ENCODE results near the gene UTP11.

Gene UTP11

DNA sequence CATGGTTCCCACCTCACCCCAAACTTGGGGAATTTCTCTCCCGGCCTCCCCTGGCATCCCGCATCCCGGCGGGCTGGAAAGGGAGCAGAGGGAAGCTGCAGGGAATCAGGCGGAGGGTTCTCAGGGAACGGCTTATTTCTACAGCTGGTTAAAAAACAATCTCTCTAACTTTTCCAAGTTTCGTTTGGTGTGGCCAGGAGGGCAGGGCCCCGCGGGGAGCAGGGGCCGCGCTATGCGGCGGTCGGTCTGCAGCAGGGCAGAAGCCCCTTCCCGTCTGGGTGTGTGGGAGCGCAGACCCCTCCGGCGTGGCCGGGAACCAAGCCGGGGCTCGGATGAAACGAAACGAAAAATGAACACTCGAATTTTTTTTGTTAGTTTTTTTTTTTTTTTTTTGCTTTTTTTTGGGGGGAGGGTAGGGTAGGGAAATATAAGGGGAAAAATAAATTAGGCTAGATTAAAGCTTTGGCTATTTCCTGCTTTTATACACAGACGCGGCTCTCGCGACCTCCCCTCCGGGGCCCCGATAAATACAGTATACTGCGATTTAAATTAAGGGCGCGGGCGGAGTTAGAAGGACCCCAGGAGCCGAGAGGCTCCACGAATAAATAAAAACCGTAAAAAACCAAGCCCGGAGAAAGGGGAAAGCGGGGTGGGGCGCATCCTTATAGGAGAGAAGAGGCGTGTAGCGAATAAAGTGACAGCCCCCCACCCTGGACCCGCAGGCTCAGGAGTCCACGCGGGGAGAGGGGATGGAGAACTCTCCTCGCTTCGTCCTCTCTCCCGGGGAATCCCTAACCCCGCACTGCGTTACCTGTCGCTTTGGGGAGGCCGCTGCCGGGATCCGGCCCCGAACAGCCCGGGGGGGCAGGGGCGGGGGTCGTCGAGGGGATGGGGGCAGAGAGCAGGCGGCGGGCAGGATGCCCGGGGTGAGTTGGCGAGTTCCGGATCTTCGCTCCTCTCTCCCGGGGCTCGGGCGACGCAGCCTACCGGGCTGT lies 32.0 kb downstream of the UTP11 start:
- DNase-seq (ENCODE audit: insufficient read length, low spot score) (no peak), FAIRE-seq (no peak)

DNA sequence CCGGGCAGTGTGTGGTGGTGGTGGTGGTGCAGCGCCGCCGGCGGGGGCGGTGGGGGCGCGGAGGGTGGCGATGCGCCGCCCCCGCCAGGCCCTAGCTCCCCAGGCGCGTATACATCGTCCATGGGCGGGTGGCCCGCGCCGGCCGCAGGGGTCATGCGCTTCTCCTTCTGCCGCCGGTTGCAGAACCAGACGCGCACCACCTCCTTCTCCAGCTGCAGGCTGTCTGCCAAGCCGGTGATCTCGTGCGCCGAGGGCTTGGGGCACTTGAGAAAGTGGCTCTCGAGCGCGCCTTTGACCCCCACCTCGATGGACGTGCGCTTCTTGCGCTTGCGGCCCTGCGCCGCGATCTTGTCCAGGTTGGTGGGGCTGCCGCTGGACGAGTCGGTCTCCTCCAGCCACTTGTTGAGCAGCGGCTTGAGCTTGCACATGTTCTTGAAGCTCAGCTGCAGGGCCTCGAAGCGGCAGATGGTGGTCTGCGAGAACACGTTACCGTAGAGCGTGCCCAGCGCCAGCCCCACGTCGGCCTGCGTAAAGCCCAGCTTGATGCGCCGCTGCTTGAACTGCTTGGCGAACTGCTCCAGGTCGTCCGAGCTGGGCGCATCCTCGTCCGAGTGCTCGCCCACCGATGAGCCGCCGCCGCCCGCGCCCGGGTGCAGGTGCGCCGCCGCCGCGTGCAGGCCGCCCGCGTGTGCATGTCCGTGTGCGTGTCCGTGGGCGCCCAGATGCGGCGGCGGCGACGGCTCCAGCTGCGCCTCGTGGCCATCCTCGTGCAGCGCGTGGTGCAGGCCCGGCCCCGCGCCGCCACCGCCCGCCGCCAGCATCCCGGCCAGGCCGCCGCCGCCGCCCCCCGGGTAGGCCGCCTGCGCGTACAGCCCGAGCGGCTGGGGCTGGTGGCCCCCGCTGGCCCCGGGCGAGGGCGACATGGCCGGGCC lies 33.1 kb downstream of the UTP11 start:
- FAIRE-seq (no peak), DNase-seq (ENCODE audit: insufficient read length, low spot score) (no peak)

DNA sequence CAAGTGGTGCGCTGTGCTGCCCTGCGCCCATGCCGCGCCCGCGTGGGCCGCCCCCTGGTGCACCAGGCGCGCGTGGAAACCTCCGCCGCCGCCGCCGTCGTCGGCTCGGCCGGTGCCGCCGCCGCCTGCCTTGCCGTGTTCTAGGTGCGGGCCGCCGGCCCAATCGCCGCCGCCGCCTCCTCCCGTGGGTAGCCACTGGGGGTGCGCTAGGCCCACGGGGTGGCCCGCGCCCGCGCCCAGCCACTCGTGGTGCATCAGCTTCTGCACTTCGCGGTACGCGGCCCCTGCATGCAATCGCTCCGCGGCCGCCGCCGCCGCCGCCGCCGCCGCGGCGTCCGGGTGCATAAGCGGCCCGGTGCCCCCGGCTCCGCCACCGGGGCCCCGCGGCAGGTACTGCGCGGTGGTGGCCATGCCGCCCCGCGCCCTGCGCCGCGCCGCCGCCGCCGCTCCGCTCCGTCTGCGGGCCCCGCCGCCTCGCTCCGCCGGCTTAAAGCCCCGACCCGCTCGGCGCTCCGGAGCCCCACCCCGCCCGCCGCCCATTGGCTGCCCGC lies 33.9 kb downstream of the UTP11 start, which contains the start of gene POU3F1:
Gene POU3F1, minus strand, starts transcription at position 461 of the 551 bp plus-strand sequence. Its CDS starts 50 bp downstream, at position 411.
- DNase-seq (ENCODE audit: insufficient read length, low spot score) (no peak), FAIRE-seq (no peak)

DNA sequence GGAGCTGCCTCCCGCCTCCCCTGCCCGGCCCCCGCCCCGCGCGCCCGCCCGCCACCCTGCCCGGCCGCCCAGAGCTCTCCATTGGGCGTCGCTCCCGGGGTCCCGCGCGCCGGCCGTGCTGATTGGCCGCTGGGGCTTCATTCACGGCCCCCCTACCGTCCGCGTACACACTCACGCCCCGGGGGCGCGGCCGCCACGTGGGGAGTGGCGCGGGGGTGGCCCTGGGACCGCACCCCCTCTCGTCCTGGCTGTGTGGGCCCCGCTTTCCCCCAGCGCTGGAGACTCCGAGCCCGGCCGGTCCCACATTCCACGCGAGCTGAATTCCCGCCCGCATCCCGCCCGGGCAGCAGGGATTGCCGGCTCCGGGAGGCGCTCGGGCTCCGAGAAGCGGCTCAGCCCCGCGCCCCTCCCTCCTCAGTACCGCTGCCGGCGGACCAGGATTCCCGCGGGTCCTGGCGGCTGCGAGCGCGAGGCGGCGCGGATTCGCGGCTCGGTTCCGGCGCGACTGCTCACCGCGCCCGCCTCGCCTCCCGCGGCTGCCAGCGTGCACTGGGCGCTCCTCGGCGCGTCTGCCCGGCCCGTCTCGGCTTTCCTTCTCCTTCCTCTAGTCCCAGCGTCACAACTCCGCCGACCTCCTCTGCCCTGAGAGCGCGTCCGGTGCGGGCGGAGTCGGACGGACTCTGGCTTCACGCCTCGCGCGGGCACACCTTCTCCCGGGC lies 34.5 kb downstream of the UTP11 start:
- peak; percentile 79 for DNase-seq (ENCODE audit: insufficient read length, low spot score)
- FAIRE-seq: peak; percentile 59

DNA sequence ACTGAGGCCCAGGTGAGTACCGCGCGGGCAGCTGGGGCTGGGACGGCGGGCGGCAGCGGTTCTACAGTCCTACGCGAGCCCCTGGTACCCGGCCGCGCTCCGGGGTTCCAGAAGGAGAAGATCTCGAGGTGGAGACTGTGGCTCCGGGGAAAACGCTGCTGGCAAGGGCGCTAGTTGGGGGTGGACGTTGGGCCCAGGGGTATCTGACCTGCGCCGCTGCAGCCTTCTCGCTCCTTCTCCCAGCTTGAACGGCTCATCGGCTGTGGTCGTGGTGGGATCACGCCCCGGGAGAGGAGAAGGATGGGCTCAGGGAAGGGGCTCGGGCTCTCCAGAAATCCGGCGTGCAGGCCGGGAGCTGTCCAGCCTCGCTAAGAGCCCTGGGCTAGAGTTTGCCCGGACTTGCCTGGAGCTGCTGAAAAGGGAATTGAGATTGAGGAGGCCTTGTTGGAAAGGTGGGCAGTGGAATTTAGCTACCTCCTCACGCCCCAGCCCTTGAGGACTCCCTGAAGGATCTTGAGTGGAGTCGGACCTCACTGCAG lies 35.1 kb downstream of the UTP11 start:
- DNase-seq (ENCODE audit: insufficient read length, low spot score) (no peak), FAIRE-seq (no peak)

DNA sequence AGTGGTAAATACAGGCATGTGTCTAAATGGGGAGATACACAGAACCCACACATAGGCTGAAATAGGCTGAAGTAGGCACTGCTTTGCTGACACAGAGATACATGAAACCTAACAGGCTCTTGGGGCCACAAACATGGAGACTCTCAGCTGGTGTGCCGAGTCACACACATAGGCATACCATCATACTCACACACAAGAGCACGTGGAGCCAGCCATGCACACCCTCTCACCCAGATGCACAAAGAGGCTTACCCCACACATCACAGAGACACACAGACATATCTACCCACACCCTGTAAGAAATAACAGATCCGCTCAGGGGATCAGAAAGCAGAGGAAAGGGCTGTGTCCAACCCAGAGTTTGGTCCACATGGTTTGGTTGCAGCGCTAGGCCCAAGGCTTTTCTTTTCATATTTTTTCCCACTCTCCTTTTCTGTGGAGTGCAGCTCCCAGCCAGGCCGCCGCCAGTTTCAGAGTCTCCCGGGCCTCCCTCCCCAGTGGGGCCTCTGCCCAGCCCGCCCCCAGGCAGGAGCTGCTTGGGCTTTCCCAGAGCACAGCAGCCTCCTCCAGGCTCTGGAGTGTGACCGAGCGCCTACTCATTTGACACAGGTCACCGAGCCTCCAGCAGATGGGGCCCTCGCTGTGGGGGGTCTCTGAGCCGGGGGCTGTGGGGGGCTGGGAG lies 38.0 kb downstream of the UTP11 start:
- DNase-seq (ENCODE audit: insufficient read length, low spot score) (no peak), FAIRE-seq (no peak)

DNA sequence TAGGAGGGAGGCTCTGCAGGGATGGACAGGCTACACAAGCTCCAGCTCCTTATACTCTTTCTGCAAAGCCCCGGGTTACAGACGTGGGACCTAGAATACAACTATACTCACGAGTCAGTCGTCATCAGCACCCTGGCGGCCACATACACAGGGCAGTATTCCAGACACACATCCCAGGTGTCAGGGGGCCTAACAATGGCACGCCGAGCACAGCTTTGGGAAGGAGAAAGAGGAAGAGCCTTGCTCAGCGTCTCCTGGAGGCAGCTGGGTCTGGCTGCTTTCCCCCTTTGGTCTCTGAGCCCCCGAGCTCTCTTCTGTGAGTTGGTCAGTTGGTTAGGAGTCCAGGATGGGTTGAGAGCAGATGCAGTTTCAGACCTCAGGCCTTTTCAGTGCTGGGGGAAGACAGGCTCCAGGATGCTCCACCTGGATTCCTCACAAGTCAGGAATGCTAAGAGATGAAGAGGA lies 38.6 kb downstream of the UTP11 start:
- FAIRE-seq (no peak), DNase-seq (ENCODE audit: insufficient read length, low spot score) (no peak)

DNA sequence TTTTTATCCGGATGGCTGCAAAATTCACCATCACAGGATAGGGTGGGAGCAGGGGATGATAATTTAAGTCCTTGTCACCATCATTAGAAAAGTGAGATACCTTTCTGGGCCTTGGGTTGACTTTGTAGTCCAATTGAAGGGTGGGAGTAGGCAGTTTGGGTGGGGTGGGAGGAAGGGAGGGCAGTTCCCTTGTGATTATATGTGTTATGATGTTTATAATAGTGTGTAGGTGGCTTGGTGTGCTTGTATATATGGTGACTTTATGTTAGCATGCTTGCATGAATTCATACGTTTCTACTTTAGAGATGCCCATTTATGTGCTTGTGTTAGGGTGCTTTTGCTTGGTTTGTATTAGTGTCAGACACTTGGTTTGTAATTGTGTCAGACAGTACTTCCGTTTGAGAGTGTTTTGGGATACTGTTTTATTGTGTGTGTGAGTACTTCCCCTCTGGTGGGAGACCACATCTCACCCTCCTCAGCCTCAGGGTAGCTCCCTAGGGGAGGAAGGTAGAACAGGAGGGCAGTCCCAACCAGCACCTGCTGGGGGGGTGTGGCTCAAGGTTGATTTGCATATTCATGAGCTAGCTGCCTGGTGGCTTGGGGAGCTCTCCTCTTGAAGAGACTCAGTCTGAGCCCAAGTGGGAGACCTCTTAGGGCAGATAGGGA lies 40.3 kb downstream of the UTP11 start:
- no peak for DNase-seq (ENCODE audit: insufficient read length, low spot score)
- no peak for FAIRE-seq

DNA sequence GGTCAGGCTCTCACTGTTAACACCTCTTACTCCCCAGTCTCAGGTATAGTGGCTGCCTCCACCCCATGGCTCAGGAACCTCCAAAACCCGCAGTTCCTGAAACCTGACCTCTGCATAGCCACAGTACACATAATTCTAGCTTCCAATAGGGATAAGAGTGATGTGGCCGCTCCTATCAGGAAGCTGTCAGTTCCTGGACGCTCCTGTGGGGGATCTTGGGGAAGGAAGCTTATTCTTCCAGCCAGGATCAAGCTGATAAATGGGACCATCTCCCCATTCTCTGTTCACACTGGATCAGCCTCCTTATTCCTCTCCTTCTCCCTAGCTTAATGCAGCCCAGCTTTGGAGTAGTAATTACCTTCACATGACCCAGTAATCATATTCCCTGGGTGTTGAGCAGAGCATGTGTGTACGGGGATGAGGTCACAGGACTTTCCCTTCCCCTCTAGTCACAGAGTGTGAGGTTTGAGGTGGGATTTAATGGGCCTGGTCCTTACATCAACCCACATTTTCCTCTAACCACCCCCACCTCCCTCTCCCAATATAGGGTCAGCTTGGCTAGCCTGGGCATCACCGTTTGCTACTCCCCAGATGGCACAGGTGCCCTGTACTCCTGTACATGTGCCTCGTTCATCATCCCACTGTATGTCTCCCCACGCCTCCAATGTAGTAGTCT lies 41.0 kb downstream of the UTP11 start:
- FAIRE-seq: no peak
- no peak for DNase-seq (ENCODE audit: insufficient read length, low spot score)

DNA sequence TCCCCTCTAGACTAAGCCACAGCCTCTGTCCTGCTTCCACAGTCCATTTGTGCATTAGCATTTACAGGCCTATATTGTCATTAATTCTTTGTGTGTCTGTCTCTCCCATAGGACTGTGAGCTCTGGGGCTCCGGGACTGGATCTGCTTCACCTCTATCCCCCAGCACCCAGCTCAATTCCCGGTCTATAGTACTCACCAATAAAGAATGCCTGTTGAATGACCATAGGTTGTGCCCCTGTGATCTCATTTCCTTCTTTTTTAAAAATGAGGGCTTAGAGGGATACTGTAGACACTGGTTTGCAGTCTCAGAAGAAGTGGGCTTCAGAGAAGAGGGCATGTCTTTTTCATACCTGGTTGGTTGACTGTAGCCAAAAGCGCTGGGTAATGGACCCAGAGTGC lies 42.9 kb downstream of the UTP11 start:
- no peak for DNase-seq (ENCODE audit: insufficient read length, low spot score)
- FAIRE-seq: no peak

DNA sequence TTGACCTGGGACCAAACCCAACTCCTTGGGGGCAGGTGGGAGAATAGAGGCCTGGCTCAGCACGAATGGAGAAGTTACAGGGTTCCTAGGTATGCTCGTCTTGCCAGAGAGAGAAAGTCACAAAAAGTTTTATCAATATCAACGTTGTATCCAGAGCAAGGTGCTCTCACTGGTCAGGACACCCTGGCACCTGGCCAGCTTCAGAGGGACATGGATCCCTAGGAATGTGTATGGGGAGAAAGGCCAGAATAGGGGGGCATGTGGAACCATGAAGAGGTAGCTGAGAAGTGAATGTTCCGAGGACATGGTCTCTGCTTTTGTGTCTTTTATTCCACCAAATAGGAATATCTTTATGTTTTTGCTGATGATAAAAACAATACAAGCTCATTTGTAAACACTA lies 43.4 kb downstream of the UTP11 start:
- no peak for DNase-seq (ENCODE audit: insufficient read length, low spot score)
- no peak for FAIRE-seq

DNA sequence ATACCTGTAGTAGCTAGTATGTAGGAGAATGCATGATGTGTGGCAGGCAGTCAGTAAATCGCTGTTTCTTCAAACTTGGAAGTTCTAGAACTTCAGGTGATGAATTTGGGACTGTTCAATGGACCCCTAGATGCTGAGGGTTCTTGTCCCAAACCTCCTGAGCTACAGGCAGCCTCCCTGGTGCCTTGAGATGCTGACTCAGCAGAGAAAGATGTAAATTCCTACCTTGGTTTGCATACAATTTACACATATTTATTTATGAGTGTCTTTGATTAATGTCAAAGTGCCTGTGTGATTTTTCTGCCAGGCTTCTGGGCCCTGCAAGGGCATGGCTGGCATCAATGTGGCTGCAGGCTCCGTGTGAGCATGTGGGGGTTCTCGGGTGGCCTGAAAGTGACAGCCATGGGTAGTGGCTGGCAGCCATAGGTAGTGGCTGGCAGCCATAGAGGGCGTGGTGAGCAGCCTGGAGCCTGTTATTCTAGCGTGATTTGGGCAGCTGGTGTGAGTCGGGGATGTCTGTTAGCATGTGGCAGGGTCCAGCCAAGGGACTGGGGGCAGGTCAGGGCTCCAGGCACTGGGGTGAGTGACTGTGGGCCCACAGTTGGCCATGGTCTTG lies 47.2 kb downstream of the UTP11 start:
- DNase-seq (ENCODE audit: insufficient read length, low spot score): no peak
- no peak for FAIRE-seq

DNA sequence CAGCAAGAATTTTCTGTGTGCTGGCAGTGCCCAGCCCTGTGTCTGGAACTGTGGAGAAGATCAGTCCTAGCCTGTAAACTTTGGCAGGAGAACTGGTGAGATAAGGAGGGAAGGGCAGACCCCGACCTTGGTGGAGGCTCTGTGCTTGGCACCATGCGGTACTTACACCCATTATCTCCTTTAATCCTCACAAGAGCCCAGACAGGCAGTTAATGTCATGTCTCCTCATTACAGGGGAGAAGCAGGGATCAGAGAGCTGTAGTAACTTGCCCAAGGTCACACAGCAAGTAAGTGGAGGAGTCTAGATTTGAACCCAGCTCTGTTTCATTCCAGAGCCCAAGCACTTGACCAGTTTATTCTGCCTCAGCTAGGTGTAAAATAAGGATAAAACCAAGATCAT lies 48.0 kb downstream of the UTP11 start:
- no peak for DNase-seq (ENCODE audit: insufficient read length, low spot score)
- no peak for FAIRE-seq

DNA sequence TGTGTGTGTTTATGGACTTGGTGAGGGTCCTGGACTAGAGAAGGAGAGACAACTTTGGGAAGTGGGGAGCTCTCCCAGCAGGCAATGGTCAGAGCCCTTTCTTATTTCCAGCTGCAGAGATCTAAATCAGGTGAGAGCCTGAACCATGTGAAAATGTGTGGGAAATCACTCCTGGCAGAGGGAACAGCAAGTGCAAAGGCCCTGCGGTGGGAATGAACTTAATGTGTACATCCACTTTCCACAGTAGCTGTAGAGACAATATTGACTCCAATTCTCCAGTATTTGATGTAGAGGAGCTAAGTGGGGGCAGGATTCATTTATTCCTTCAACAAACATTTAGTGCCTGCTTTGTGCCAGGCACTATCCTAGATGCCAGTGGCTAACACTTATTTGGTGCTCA lies 48.8 kb downstream of the UTP11 start:
- FAIRE-seq: no peak
- DNase-seq (ENCODE audit: insufficient read length, low spot score): no peak

DNA sequence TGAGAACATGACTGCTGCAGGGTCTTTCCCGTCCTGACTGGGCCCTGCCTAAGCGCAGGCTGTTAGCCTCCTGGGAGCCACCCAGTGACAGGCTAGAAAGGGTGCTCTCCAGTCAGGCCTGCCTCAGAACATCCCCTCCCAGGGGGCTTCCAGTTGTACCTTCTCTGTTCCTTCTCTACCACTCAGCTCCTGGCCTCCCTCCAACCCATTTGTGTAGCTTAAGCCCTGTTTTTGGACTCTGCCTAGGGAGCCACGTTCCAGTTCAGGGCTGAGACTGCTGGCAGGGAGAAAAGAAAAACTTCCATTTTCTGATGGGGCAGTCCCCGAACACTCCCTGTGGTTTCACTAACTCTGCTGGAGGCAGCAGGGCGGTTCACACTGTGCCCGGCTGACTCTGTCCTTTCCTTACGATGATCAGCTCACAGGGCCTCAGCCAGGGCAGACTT lies 49.4 kb downstream of the UTP11 start:
- no peak for FAIRE-seq
- DNase-seq (ENCODE audit: insufficient read length, low spot score): no peak

DNA sequence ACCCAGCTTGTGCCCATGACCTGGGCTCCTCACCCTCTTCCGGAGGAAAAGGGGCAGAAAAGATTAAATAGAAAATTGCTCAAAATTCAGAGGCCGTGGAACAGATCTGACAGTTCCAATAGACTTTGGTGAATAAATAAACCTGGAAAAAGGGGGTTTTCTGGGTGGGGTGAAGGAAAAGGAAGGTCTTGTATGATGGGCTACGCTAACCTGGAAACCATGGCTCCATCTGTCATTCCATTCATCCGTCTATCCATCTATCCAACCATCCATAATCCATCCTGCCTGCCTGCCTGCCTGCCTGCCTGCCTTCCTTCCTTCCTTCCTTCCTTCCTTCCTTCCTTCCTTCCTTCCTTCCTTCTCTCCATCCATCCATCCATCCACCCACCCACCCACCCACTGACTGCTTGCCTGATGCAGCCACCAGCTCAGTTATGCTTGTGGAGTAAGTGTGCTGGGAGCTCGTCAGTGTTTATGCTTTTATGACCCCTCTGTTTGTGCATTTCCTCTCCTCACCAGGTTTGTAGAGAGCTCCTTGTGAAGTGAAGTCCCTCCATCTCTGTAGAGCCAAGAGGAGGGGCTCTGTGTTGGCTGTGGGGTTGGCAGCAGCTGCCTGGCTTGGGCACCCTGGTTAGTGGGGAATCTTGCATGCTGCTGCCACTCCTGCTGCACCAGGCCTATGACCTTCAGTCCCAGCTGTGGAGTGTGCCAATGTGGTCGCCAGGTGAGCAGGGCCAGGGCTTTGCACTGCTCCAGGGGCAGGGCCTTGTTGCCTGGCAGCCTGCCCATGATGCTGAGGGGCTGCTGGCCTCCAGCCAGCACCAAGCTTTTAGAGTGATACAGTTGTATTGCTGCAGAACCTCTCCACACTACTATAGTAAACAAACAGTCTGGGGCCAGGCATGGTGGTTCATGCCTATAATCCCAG lies 50.1 kb downstream of the UTP11 start:
- FAIRE-seq (no peak), DNase-seq (ENCODE audit: insufficient read length, low spot score) (no peak)

DNA sequence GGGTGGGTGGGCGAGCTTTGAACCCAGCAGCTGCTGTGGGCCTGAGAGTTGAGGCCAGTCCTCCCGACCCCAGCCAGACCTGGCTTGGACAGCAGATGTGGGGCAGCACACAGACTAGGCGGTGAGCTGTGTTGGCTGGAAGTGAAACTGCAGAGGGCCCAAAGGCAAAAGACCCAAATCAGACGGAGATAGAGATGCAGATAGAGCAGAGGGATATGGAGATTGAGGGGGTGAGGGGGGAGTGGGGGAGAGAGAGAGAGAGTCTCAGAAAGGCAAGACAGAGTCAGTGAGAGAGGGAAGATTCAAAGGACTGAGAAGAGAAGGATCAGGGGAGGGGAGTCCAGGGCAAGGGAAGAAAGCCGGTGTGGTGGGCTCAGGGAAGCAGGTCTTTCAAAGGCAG lies 51.1 kb downstream of the UTP11 start:
- no peak for FAIRE-seq
- DNase-seq (ENCODE audit: insufficient read length, low spot score): no peak

All from HTR-8/SVneo (cell line).